ENCODE data around the gene DPEP2.
"Not testable (repeated sequence)": the region's sequence is repeated elsewhere in the genome, so short reads cannot be mapped to it uniquely, and the experiment has no call there.

The DPEP2 gene, protein sequence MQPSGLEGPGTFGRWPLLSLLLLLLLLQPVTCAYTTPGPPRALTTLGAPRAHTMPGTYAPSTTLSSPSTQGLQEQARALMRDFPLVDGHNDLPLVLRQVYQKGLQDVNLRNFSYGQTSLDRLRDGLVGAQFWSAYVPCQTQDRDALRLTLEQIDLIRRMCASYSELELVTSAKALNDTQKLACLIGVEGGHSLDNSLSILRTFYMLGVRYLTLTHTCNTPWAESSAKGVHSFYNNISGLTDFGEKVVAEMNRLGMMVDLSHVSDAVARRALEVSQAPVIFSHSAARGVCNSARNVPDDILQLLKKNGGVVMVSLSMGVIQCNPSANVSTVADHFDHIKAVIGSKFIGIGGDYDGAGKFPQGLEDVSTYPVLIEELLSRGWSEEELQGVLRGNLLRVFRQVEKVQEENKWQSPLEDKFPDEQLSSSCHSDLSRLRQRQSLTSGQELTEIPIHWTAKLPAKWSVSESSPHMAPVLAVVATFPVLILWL

DNA sequence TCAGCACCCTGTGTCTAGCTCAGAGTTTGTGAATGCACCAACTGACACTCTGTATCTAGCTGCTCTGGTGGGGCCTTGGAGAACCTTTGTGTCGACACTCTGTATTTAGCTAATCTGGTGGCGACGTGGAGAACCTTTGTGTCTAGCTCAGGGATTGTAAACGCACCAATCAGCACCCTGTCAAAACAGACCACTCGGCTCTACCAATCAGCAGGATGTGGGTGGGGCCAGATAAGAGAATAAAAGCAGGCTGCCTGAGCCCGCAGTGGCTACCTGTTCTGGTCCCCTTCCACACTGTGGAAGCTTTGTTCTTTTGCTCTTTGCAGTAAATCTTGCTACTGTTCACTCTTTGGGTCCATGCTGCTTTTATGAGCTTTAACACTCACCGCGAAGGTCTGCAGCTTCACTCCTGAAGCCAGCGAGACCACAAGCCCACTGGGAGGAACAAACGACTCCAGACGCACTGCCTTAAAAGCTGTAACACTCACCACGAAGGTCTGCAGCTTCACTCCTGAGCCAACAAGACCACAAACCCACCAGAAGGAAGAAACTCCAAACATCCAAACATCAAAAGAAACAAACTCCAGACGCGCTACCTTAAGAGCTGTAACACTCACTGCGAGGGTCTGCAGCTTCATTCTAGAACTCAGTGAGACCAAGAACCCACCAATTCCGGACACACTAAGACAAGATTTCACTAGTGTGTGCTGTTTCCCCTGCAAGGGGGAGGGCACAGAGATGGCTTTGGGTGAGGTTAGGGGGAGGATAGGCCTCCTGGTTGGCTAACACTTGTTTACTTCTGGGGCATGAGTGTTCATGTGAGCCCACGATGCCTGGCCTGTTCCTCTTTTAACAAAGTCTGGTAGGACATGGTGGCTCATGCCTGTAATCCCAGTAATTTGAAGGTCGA, at the start of gene DPEP2:
Gene DPEP2, minus strand, starts transcription at position 706 of the 910 bp plus-strand sequence. CDS start 6,272 bp downstream, outside the sequence.
- Histone ChIP-seq H2AFZ (ENCODE audit: low read length) (peak within 1 kb of the TSS; percentile 16), H3K4me3 (ENCODE audit: low read length, poor library complexity, severe bottlenecking) (peak within 1 kb of the TSS; percentile 70), H3K9ac (ENCODE audit: low read depth, low read length, poor library complexity, severe bottlenecking) (peak within 1 kb of the TSS; percentile 69), H3K4me1 (ENCODE audit: insufficient read depth, low read length, poor library complexity, severe bottlenecking) (peaks cover 18% of the 10 kb centered on the region), H3F3A (ENCODE audit: low read depth) (peaks cover 11% of the 10 kb centered on the region; the same call in 1 of the 2 replicates), H3K4me2 (ENCODE audit: low read depth, low read length, poor library complexity, severe bottlenecking) (peak within 1 kb of the TSS; percentile 72)
- H3K79me2 ChIP-seq (ENCODE audit: insufficient read depth, low read length); H3K27me3 ChIP-seq (ENCODE audit: insufficient read depth, low read length, poor library complexity, severe bottlenecking); H3K9me3 ChIP-seq (ENCODE audit: insufficient read depth, low read depth, low read length); H4K20me1 ChIP-seq (ENCODE audit: insufficient read depth, low read length, poor library complexity, severe bottlenecking); H3K9me2 ChIP-seq (replicated peaks; ENCODE audit: low read depth, low read length); H3K36me3 ChIP-seq (ENCODE audit: insufficient read depth, low read length): not testable (repeated sequence)

DNA sequence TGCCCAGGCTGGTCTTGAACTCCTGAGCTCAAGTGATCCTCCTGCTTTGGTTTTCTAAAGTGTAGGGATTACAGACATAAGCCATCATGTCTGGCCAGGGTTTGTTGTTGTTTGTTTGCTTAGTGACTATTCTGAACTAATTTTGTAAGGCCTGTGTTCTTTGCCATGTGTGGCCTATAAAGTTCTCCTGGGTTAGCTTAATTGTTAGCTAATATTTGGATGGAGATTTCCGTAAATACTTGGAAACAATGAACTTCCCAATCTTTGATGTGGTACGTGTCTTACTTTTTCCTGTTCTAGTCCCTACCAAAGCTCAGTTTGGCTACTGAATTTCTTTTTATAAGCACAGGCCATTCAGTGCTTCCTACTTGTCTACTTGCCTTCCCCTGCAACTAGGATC, 48.7 kb upstream of the DPEP2 start:
- H3K4me2 ChIP-seq (ENCODE audit: low read depth, low read length, poor library complexity, severe bottlenecking): no peak overlapping the region
- H3F3A ChIP-seq (ENCODE audit: low read depth): no peaks in the 10 kb centered on the region
- no peaks in the 10 kb centered on the region for H3K79me2 ChIP-seq (ENCODE audit: insufficient read depth, low read length)
- TF ChIP-seq EZH2phosphoT487 (IDR thresholded peaks at IDR 0.05; ENCODE audit: borderline replicate concordance): no peak
- TF ChIP-seq, protein P1, sequence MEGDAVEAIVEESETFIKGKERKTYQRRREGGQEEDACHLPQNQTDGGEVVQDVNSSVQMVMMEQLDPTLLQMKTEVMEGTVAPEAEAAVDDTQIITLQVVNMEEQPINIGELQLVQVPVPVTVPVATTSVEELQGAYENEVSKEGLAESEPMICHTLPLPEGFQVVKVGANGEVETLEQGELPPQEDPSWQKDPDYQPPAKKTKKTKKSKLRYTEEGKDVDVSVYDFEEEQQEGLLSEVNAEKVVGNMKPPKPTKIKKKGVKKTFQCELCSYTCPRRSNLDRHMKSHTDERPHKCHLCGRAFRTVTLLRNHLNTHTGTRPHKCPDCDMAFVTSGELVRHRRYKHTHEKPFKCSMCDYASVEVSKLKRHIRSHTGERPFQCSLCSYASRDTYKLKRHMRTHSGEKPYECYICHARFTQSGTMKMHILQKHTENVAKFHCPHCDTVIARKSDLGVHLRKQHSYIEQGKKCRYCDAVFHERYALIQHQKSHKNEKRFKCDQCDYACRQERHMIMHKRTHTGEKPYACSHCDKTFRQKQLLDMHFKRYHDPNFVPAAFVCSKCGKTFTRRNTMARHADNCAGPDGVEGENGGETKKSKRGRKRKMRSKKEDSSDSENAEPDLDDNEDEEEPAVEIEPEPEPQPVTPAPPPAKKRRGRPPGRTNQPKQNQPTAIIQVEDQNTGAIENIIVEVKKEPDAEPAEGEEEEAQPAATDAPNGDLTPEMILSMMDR (conservative IDR thresholded peaks at IDR 0.05; ENCODE audit: low read length): no peak
- no peak overlapping the region for H3K9ac ChIP-seq (ENCODE audit: low read depth, low read length, poor library complexity, severe bottlenecking)
- H3K4me1 ChIP-seq (ENCODE audit: insufficient read depth, low read length, poor library complexity, severe bottlenecking): no peaks in the 10 kb centered on the region
- H3K4me3 ChIP-seq (ENCODE audit: low read length, poor library complexity, severe bottlenecking): no peak overlapping the region
- H3K9me3 ChIP-seq (ENCODE audit: insufficient read depth, low read depth, low read length): no peaks in the 10 kb centered on the region
- peaks cover 4% of the 10 kb centered on the region; the same call in 1 of the 2 replicates for H3K36me3 ChIP-seq (ENCODE audit: insufficient read depth, low read length)
- no peaks in the 10 kb centered on the region for H3K9me2 ChIP-seq (replicated peaks; ENCODE audit: low read depth, low read length)
- H4K20me1 ChIP-seq (ENCODE audit: insufficient read depth, low read length, poor library complexity, severe bottlenecking): no peaks in the 10 kb centered on the region
- no peak overlapping the region for H2AFZ ChIP-seq (ENCODE audit: low read length)
- no peaks in the 10 kb centered on the region for H3K27me3 ChIP-seq (ENCODE audit: insufficient read depth, low read length, poor library complexity, severe bottlenecking)

DNA sequence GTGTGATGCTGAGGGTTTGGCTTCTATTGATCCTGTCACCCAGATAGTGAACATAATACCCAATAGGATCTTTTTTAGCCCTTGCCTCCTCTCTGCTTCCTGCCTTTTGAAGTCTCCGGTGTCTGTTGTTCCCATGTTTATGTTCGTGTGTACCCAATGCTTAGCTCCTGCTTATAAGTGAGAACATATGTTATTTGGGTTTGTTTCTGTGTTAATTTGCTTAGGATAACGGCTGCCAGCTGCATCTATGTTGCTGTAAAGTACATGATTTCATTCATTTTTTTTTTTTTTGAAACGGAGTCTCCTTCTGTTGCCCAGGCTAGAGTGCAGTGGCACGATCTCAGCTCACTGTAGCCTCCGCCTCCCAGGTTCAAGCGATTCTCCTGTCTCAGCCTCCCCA, 46.8 kb upstream of the DPEP2 start:
- H3K4me2 ChIP-seq (ENCODE audit: low read depth, low read length, poor library complexity, severe bottlenecking): no peak overlapping the region
- H3F3A ChIP-seq (ENCODE audit: low read depth): no peaks in the 10 kb centered on the region
- H4K20me1 ChIP-seq (ENCODE audit: insufficient read depth, low read length, poor library complexity, severe bottlenecking): no peaks in the 10 kb centered on the region
- no peaks in the 10 kb centered on the region for H3K9me3 ChIP-seq (ENCODE audit: insufficient read depth, low read depth, low read length)
- H3K79me2 ChIP-seq (ENCODE audit: insufficient read depth, low read length): no peaks in the 10 kb centered on the region
- no peak for TF ChIP-seq EZH2phosphoT487 (IDR thresholded peaks at IDR 0.05; ENCODE audit: borderline replicate concordance)
- TF ChIP-seq, protein P1 (conservative IDR thresholded peaks at IDR 0.05; ENCODE audit: low read length): no peak
- no peaks in the 10 kb centered on the region for H3K27me3 ChIP-seq (ENCODE audit: insufficient read depth, low read length, poor library complexity, severe bottlenecking)
- no peak overlapping the region for H3K4me3 ChIP-seq (ENCODE audit: low read length, poor library complexity, severe bottlenecking)
- peaks cover 4% of the 10 kb centered on the region; the same call in 1 of the 2 replicates for H3K36me3 ChIP-seq (ENCODE audit: insufficient read depth, low read length)
- H3K4me1 ChIP-seq (ENCODE audit: insufficient read depth, low read length, poor library complexity, severe bottlenecking): no peaks in the 10 kb centered on the region
- no peak overlapping the region for H2AFZ ChIP-seq (ENCODE audit: low read length)
- H3K9ac ChIP-seq (ENCODE audit: low read depth, low read length, poor library complexity, severe bottlenecking): no peak overlapping the region
- no peaks in the 10 kb centered on the region for H3K9me2 ChIP-seq (replicated peaks; ENCODE audit: low read depth, low read length)

Data from Loucy (cell line).